GM19035 (cell line): Measurements from ENCODE around the gene ROBO2.

Source experiments
- ATAC-seq: cut with Tn5 transposase; IDR thresholded peaks from one replicate; pipeline ENCODE4 v1.9.1; 2021; ENCODE audit not compliant: unreplicated experiment

Gene ROBO2

DNA sequence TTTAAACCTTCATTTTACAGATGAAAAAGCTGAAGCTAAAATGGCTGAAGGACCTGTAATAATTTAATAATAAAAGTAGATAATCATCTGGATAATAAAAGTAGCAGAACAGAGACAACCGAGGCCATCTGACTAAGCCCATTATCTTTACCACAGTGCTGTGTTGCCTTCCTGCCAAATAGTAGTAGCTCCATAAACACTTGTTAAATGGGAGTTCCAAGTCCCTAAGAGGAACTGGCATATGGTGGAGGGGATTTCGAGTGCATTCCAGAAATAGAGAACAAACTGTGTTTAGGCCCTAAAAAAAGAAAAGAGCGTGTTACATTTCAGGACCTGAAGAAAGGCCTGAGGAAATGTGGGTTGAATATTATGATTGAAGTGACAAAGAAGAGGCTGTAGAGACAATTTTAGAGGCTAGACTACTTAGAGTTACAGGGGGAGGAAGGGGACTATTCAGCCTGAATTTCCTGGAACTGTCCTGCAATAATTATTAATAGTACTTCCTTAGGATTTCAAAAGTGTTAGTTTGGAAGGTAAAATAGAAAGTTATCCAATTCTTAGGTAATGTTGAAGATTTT is 424.3 kb downstream of the ROBO2 start:
- no peak for ATAC-seq

DNA sequence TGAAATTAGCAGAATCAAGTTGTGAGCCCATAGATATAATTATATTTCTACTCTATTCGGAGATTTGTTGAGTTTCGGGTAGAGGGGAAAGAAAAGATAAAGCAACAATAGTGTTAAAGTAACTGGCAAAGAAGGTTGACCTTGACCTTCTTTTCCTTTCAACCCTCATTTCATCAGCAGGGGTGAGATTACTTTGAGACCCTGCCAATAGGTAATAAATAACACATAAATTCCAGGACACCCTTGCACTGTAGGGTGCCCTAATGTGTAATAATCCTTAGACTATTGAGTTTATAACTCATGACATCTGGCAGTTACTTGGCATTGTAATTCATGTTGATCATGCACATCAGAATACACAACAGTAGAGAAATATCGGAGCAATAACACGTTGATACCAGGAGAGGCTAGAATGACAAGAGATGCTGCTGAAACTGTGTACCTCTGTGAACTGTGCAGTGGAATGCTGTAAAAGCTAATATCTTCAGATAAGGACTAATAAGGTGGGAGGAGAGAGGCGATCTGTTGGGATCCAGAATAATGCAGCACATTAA is 426.7 kb downstream of the ROBO2 start:
- ATAC-seq = no peak

DNA sequence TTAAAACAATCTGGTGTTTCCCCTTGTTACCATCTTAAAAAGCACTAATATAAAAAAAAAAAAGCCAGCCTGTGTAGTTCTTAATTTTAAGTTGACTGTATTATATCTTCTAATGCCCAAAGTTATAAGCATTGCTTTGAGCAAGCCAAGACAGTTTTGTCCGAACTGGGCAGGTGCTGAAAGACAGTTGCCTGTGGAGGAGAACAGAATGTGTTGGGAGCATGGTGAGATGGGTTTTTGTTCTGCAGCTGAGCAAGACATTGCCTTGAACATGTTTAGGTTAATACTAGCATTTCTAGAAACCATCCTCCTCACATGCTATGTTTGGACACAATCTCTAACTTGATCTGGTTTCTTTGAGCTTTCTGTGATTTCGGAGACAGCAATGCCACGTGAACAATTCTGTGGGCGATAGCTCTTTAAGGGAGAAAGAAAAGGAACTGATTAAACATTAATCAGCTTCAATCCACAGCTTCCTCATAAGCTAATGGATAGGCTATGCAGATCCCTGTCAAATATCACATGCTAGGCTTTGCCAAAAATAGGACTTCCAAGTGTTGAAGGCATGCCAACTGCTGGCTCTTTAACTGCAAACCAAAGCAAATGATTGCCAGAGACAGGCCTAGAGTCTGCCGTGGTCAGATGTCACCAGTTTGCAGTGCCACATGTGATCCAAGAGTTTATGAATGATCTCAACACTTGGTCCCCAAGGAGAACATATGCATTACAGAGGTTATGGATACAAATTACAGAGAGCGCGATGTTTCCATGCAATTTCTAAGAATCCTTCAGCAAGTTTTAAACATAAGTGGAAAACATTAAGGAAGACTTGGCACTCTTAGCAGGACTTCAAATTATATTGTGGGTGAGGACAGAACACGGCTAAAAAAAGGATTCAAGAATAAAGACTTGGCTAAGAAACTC is 428.1 kb downstream of the ROBO2 start:
- no peak for ATAC-seq

DNA sequence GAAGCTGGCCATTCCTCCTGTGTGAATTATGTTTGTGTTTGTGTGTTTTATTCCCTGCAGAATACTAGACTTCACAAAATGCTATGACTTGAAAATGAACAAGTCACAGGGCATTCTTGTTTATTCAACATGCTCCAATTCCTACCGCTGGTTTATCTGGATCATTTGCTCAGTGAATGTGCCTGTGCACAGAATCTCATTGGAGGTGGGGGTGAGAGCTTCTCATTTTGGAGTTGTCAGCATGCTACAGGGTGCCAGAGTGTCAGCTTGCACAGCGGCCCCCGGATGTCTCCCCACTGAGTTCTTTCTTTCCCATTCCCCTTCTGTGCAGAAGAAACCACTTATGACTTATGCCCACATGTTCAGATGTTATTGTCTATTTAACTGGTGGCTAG is 428.7 kb downstream of the ROBO2 start:
- ATAC-seq = no peak

DNA sequence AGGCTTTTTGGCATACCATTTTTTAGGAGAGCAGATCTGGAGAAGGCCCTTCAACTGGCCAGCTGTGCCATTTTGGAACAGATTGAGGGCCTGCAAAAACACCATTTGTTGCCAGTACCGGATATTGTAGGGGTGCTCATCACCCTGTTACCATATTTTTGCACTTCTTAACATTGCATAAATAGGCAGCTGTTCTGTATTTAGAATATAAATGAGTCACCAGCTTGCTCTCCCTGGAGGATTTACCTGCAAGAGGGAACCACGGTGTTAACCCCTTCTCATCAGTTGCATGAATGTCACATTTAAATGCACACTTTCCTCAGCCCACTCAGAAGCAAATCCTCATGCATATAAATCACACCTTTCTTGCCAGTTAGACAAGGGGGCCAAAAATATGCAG is 435.6 kb downstream of the ROBO2 start:
- ATAC-seq = no peak

DNA sequence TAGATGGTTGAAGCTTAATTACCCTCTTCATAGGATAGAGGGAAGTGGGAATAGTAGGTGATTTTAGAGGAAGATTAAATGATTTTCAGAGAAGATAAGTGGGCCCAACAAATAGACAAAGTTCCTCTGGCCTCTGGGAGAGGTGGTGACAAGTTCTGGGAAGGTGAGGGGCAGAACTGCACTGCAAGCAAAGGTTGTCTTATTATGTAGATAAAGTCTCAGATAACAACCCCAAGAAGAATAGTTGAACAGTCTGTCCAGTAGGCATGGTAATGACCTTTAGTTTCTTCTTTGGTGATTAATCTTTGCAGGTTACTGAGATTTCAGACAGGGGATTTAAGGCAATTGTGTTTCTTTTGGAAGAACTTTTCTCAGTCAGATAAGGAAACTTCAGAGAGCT is 439.1 kb downstream of the ROBO2 start:
- no peak for ATAC-seq

DNA sequence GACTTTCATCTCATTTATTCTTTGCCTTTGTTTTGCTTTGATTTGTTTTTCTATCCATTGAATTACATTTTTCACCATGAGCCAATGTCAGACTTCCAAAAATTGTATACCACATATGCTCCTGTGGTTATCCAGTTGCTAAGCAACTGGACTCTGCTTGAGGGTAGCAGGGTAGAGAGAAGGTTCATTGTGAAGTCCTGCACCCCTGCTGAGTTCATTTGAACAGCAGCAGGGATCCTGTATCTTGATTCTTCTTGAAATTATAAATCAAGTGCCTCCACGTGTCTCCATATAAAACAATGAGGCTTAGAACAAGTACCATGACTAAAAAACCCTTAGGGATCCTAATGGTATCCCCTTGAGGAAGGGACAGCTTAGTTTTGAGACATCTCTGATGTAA is 449.3 kb downstream of the ROBO2 start:
- ATAC-seq = no peak

DNA sequence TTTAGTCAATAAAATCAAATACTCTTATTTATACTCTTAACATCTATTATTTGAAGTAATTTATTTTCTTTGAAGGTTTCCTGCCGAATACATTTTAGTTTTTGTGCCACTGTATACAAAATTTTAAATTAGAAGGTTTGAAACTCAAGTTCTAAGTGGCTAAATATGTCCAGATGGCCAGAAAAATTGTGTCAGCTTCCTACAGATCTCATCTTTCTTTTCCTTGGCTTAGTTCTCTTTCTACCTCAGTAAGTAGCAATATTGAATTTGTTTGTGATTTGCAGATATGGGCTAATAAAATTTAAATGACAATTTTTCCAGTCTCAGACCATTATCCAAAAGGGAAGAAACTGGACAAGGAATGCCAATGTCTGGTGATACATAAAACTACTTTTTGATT is 452.1 kb downstream of the ROBO2 start:
- no peak for ATAC-seq

DNA sequence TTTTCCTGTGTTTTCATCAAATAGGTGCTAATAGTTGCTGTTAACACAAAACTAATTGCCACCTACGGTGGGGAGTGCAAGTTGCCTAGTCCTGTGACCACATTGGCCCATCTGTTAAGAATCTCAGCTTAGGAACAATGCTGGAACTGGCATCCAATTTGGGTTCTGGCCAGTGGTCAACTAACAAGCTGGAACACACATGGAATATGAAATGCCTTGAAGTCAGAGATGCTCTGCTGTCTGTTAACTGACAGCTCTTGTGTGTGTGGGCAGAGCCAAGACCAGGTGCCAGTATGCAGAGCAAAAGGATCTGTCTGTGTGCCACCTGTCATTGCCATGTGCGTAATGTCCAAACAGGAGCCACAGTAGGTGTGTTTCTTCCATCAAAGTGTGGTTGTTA is 460.8 kb downstream of the ROBO2 start:
- no peak for ATAC-seq

DNA sequence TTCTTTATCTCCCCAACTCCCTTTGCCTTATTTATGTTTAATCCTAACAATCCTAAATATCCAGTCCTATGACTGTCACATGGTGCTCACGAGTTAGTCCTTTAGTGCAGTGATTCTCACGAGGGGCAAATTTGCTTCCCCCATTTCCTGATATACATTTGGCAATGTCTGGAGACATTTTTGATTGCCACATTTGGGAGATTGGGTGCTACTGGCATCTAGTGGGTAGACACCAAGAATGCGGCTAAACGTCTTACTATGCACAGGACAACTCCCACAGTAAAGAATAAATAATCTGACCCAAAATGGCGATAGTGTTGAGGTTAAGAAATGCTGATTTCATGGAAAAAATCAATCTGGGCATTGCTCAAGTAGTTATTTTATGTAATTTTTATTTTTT is 466.5 kb downstream of the ROBO2 start:
- no peak for ATAC-seq

DNA sequence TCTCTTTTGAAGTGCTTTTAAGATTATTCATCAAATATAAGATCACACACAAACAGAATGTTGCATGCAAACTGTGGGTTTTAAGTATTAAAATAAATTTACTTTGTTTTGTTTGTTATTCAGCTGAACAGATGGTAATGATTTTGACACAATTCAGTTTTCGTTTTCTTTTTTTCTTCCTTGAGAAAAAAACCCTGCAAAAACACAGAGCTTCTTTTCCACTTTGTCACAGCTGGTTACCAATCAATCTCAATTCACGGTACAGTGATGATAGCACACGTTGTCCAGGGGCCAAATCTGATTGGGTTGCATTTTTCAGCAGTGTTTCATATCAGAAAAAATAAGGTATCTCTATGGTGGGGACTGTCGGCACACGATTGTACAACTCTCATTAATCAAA is 473.6 kb downstream of the ROBO2 start:
- ATAC-seq = no peak

DNA sequence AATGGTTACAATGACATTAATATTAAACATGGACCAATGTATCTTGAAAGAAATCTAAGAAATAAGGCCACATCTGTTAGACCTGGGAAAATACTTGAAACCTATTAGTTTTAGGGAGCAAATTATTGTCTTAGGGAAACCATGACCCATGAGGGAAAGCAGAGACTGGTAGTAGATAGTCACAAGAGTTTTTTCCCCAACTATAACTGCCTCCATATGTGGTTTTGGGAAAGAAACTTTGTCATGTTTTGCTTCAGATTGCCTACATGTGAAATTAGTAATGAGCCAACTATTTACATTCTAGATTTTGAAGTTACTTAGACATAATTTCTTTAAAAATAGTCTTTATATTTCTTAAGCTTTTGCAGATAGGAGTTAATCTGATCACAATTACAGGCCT is 474.9 kb downstream of the ROBO2 start:
- ATAC-seq = no peak

DNA sequence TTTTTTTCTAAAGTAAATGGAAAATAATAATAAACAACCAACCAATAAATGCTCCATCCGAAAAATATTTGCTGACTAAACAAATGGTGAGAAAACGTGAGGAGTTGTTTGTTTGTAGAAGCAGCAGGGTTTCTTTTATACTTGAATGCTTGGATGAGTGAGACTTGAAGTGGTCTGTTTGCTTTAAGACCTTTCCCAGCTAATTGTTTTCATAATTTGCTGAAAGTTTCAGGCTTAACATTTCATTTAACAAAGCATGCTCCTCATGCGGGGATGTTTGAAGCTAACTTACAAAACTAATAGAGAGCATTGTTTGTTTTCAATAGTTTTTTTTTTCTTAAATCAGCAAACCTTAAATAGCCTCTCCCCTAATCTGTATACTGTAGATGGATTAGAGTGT is 484.6 kb downstream of the ROBO2 start:
- no peak for ATAC-seq

DNA sequence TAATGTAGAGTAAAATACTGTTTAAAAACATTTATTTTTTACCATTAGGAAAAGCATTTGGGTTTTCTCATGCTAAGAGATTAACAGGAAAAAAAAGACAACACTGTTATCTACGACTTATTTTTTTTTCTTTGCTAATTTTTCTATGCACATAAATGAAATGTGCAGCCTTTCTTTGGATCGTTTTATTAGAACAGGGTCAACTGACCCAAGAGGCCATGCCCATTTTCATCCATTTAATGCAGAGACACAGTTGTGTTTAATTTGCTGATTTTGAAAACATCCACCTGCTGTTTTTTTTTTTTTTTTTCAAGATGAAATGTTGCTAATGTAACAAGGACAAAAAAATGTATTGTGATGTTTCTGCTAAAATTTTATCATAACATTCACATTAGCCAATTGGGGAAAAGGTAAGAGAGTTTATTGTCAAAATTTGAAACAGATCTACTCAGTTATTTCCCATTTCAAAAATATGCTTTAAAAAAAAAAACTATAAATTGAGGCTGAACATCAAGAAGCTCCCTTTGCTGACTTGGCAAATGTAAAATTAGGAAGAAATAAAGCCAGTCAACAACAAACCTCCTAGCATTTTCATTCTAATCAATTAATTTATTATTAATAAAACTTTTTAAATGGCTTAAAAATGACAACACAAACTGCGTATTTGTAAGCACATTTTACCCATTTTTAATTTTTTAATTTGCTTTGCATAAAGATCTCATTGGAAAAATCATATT is 485.2 kb downstream of the ROBO2 start:
- no peak for ATAC-seq

DNA sequence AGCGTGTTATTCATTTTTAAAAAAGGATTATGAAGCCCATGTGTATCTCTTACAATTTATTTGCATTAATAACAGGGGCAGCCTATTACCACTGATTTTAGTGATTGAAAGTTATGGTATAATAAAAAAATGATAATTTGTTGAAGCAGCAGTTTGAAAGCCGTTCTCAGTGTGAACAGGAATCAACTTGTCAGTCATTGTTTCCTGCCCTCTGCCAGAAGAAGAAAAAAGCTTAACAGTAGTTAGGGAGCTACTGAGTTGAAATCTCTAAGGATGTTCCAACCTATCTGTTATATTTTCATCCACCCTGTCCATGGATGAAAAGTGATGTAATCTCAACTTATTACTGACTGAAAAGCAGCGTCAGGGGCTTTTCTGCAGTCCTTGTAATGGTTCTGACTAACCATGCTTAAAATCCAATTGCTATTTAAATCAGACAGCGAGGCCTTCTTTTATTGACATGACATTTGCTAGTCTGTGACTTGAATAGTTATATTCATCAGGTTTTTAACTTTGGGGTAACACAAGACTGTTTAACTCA is 486.7 kb downstream of the ROBO2 start:
- no peak for ATAC-seq

DNA sequence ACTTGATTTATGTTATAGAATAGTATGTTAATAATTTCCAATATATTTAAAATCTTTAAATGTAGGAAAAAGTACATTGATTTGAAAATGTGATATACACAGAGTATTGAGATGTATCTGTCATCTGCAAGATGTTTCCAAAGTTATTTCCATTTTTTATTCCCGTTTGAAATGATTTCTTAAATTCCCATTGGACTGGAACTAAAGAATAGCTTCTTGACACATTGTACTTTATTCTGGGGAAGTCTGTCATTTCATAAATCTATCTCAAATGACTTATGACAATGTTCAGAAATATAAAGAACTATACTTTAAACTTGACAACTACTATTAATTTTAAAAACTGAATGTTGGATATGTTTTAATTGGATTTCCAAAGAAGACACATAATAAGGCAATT is 489.6 kb downstream of the ROBO2 start:
- ATAC-seq = no peak

DNA sequence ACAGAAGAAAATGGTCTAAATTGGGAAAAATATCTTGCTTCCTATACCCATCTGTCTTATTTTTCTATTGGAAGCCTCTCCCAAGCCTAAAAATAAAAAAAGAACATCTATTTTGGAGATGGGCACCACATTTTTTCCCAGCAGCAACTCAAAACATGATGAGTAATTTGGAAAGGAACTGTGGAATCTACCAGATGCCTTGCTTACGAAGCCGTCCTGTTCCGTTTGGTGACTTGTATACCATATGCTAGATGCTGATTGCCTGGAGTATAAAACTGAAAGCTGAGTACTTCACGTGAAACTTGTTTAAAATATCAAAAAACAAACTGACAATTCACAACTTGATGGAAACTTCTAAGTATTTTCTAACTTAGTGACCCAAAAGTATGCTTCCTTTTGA is 491.0 kb downstream of the ROBO2 start:
- no peak for ATAC-seq

DNA sequence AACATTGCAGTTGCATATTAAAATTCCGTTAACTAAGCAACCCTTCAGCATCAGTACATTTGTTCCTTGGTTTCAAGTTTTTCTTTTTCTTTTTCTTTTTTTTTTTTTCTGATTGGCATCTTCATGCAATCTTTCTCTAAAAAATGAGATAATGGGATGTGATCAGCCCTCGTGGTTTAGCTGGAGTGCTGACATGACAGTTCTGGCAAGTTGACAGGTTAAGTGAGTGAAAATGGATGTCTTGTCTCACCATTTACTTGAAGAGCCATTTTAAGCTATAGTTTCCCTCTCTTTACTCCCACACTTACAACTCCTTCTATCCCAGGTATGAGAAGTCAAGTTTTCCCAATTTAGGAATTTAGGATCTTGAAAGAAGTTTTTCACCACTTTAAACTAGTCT is 495.2 kb downstream of the ROBO2 start:
- ATAC-seq = no peak

DNA sequence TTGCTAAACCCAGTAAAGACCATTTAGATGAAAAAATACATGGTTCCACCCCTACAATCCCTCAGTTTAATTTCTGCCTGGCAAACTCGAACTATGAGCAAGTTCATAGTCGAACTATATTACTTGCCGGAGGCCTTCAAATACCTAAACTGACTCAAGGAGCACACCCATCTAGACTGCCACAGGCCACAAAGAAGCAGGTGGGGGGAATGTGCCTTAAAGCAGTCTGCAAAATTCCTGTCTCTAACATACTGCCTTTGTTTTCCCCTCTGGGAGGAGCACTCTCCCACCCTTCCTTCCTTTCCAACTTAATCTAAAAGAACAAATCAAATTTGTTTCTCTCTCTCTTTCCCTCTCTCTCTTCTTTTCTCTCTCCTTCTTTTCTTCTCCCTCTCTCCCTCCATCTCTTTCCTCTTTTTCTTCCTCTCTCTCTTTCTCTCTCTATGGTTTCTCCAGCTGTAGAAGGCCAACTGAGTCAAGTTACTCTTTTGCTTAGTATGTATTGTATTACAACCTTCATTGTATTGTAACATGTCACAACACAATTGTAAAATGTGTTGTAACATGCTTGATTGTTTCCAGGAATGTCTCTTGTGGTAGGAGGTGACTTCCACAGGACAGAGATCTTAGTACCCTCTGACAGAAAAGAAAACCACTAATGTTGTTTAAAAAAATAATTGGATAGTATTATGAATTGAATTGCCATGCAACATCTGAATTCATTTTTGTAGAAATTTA is 496.3 kb downstream of the ROBO2 start:
- ATAC-seq = no peak

DNA sequence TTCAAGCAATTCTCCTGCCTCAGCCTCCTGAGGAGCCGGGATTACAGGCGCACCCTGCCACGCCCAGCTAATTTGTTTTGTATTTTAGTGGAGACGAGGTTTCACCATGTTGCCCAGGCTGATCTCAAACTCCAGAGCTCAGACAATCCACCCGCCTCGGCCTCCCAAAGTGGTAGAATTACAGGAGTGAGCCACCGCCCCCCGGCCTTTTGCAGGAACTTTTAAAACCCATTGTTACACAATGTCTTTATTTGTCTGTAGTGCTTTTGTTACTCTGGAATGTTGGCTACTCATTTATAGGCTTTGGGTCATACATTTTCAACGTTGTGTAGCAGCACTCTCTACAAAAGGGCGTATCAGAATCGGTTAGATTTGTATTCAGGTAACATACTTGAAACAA is 499.1 kb downstream of the ROBO2 start:
- no peak for ATAC-seq

DNA sequence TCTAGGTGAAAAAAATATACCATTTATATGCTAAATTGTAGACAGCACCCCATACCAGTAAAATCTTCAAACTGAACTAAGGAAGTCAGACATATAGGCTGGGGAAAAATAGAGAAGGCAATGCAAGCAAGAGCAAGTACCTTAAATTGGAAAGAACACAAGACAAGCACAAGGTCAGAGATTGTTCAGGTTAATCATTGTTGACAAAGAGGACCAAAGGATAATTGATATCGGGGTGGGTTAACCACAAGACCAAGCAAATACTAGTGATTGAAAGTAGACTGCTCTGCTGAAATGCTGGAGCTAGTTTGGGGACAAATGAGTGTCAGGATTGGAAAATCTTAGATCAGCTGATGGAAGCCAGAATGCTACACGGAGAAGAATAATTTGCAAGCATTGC is 499.8 kb downstream of the ROBO2 start:
- ATAC-seq = no peak
